Hindlimb muscle (tissue), 1 donor: ENCODE data around the gene CTDP1. TPM values are rescaled to one million over a fixed set of nuclear protein-coding genes. Genes with fewer than 3 reads are reported as not detected.
A peak's percentile ranks its signal among the peaks of the same experiment; 100 is the strongest.

Source experiments
- DNase-seq: peaks from one replicate; pipeline ENCODE4 v3.0.0-alpha.2; 2013
- polyA plus RNA-seq: library from polyadenylated mRNA; unstranded; fragments of 120-200 nt; gene quantifications from one replicate; pipeline ENCODE4 v1.2.1, GENCODE V29; 2013; ENCODE audit not compliant: insufficient read length

CTDP1 gene
- polyA plus RNA-seq, 1 donor: 11.0 TPM

- DNase-seq: no peak
These were observed 106.2 kb downstream of the CTDP1 start for GRCh38 chr18:79785831-79786230.

GRCh38 chr18:79786304-79786703 lies 106.7 kb downstream of the CTDP1 start:
- no peak for DNase-seq

- no peak for DNase-seq
These were observed 107.4 kb downstream of the CTDP1 start for GRCh38 chr18:79786786-79787526.

GRCh38 chr18:79787527-79787864 lies 107.9 kb downstream of the CTDP1 start:
- DNase-seq: no peak

GRCh38 chr18:79787865-79788733 lies 108.5 kb downstream of the CTDP1 start:
- no peak for DNase-seq

GRCh38 chr18:79788734-79789085 lies 109.1 kb downstream of the CTDP1 start:
- DNase-seq: no peak

- no peak for DNase-seq
These were observed 109.7 kb downstream of the CTDP1 start for GRCh38 chr18:79789091-79789891.

- no peak for DNase-seq
These were observed 110.6 kb downstream of the CTDP1 start for GRCh38 chr18:79789901-79790890.

- DNase-seq: no peak
These were observed 111.7 kb downstream of the CTDP1 start for GRCh38 chr18:79790996-79791972.

- DNase-seq: no peak
These were observed 112.7 kb downstream of the CTDP1 start for GRCh38 chr18:79792096-79792987.

- DNase-seq: no peak
These were observed 113.4 kb downstream of the CTDP1 start for GRCh38 chr18:79792988-79793355.

GRCh38 chr18:79794846-79795245 lies 115.2 kb downstream of the CTDP1 start:
- DNase-seq: no peak

- DNase-seq: no peak
These were observed 115.8 kb downstream of the CTDP1 start for GRCh38 chr18:79795446-79795845.

GRCh38 chr18:79796016-79796415 lies 116.4 kb downstream of the CTDP1 start:
- DNase-seq: no peak

- DNase-seq: peak; percentile 77
These were observed 117.2 kb downstream of the CTDP1 start for GRCh38 chr18:79796531-79797405.

- DNase-seq: peak; percentile 63
These were observed 118.1 kb downstream of the CTDP1 start, which contains the start of gene KCNG2 for GRCh38 chr18:79797518-79798345. Gene KCNG2 (plus strand): TSS chr18:79797938. CDS start chr18:79863668, 65,730 bp downstream.

- no peak for DNase-seq
These were observed 118.9 kb downstream of the CTDP1 start for GRCh38 chr18:79798346-79798998.
